ENCODE data around the gene SPACDR. TPM values are rescaled to one million over a fixed set of nuclear protein-coding genes. Genes with fewer than 3 reads are reported as not detected.
A peak's percentile ranks its signal among the peaks of the same experiment; 100 is the strongest.

Gene SPACDR
- total RNA-seq, 1 experiment from 2014 or later, result not detected

DNA sequence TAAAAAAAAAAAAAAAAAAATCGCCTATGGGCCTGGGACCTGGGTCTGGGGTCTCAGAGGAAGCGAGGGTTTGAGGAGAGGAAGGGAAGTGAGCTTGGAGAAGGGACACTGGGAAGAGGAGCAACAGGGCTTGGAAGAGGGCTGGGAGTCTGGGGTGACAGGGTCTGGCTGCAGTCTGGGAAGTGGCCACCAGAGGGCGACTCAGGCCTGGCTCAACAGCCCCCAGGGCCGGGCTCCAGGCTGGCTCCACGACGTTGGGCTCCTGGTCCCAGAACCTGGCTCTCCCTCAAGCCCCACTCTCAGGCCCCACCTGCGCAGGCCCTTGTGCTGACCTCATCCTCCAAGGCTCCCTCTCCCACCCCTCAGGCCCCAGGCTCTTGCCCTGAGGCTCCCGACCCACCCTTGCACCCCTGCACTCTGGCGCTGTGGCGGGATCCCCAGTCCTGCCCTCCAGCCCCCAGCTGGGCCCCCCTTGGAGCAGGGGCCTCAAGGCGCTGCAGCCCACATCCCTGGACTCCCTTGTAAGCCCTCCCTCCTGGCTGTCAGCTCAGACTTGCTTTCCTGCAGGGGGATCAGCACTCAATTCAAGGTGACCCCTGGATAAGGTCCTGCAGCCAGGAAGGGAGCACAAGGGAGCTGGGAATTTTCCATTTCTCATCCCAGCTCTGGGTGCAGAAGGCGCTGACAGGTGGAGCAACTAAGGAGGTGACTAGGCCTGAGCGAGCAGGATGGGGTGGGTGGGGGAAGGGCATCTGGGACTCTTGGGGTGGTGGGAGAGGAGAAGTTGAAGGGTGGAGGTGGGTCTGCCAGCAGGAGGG is 5.4 kb upstream of the SPACDR start:
- Histone ChIP-seq H2BK20ac (ENCODE audit: low read depth, low read length, poor library complexity, severe bottlenecking) (no peak overlapping the region), H3K4me1 (ENCODE audit: insufficient read depth, low read length) (no peaks in the 10 kb centered on the region), H3K79me2 (ENCODE audit: insufficient read depth, low read length) (no peaks in the 10 kb centered on the region), H3K4me2 (ENCODE audit: insufficient read depth, insufficient read length, low read length) (no peak overlapping the region), H3K23ac (ENCODE audit: insufficient read length, low read depth, low read length) (no peak overlapping the region), H3K9me3 (ENCODE audit: control insufficient read depth, low read depth, low read length) (no peaks in the 10 kb centered on the region), H3K4ac (ENCODE audit: low read depth, low read length) (no peak overlapping the region), H4K5ac (ENCODE audit: insufficient read length, low read depth, low read length) (no peak overlapping the region), H3K56ac (ENCODE audit: insufficient read length, low read depth, low read length) (no peak overlapping the region), H3K14ac (ENCODE audit: insufficient read depth, low read length) (no peak overlapping the region), H4K8ac (replicated peaks; ENCODE audit: insufficient read length, low read depth, low read length) (no peak overlapping the region), H3K9ac (ENCODE audit: extremely low read depth, insufficient read length, low read length) (no peak overlapping the region), H3T11ph (ENCODE audit: low read length) (no peak overlapping the region), H4K20me1 (ENCODE audit: control insufficient read depth, insufficient read depth, insufficient read length) (peaks cover 4% of the 10 kb centered on the region), H2BK120ac (ENCODE audit: low read depth, low read length, poor library complexity, severe bottlenecking) (no peak overlapping the region), H3K23me2 (ENCODE audit: insufficient read length, low read depth, low read length, poor library complexity, severe bottlenecking) (no peaks in the 10 kb centered on the region), H3K18ac (ENCODE audit: insufficient read length, low read depth, low read length) (no peak overlapping the region), H2BK12ac (ENCODE audit: insufficient read length, low read depth, low read length) (no peak overlapping the region), H4K91ac (ENCODE audit: insufficient read length, low read depth, low read length) (no peak overlapping the region), H2AK5ac (ENCODE audit: insufficient read length, low read length) (no peak overlapping the region), H2BK5ac (ENCODE audit: insufficient read length, low read length) (no peak overlapping the region), H2AFZ (ENCODE audit: low read length) (no peak overlapping the region), H3K79me1 (ENCODE audit: insufficient read depth, low read depth, low read length, poor library complexity, severe bottlenecking) (no peaks in the 10 kb centered on the region), H3K27ac (ENCODE audit: insufficient read length, low read depth, low read length) (no peak overlapping the region), H2BK15ac (ENCODE audit: low read depth, low read length) (no peak overlapping the region), H3K27me3 (ENCODE audit: insufficient read depth, low read length) (no peaks in the 10 kb centered on the region)
- no peaks in the 10 kb centered on the region; the same call in 1 of the 2 replicates for H3K27me3 Mint-ChIP-seq (ENCODE audit: low read depth)
- peak overlapping the region in 1 of 3 experiments; percentile 67; a peak in 1 of 7 replicates for H3K27ac Mint-ChIP-seq
- WGBS (ENCODE audit: extremely low coverage, insufficient read length, low lambda C conversion rate), result no CpG with 5 or more reads among the region's 13 CpGs
- TF ChIP-seq, protein P1, sequence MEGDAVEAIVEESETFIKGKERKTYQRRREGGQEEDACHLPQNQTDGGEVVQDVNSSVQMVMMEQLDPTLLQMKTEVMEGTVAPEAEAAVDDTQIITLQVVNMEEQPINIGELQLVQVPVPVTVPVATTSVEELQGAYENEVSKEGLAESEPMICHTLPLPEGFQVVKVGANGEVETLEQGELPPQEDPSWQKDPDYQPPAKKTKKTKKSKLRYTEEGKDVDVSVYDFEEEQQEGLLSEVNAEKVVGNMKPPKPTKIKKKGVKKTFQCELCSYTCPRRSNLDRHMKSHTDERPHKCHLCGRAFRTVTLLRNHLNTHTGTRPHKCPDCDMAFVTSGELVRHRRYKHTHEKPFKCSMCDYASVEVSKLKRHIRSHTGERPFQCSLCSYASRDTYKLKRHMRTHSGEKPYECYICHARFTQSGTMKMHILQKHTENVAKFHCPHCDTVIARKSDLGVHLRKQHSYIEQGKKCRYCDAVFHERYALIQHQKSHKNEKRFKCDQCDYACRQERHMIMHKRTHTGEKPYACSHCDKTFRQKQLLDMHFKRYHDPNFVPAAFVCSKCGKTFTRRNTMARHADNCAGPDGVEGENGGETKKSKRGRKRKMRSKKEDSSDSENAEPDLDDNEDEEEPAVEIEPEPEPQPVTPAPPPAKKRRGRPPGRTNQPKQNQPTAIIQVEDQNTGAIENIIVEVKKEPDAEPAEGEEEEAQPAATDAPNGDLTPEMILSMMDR (conservative IDR thresholded peaks at IDR 0.05), result peak; percentile 96
- 0 out of 5 replicates have a peak overlapping the region, but pooled peaks of 1 of the 2 experiments have one; percentile 12 for H3K4me3 Mint-ChIP-seq
- peaks cover 0 to 5% (median 3%) of the 10 kb centered on the region in 3 experiments; a peak in 2 of 7 replicates for H3K36me3 Mint-ChIP-seq (ENCODE audit: insufficient read depth in 1 of 3, low read depth in 3 of 3)
- H3K9me3 Mint-ChIP-seq, result no peaks in the 10 kb centered on the region
- DNase-seq, result peak; percentile 92
- peaks cover 10 to 26% of the 10 kb centered on the region in 2 experiments for H3K4me1 Mint-ChIP-seq

Measured in H9 (cell line).